ENCODE results near the gene NRDC.
"Not testable (repeated sequence)": the region's sequence is repeated elsewhere in the genome, so short reads cannot be mapped to it uniquely, and the experiment has no call there.

NRDC gene

GRCh38 chr1:51873270-51873669 is 5.3 kb downstream of the NRDC start:
- ATAC-seq (replicated peaks; ENCODE audit: extremely low read depth, poor library complexity, severe bottlenecking); H3K27me3 Mint-ChIP-seq; H3K4me3 Mint-ChIP-seq; H3K9me3 Mint-ChIP-seq; DNase-seq (ENCODE audit: low spot score in 2 of 2); H3K27ac Mint-ChIP-seq (ENCODE audit: low read depth): not testable (repeated sequence)
- peaks cover 45% of the 10 kb centered on the region for H3K4me1 Mint-ChIP-seq
- H3K36me3 Mint-ChIP-seq (ENCODE audit: insufficient read depth), result peaks cover 16% of the 10 kb centered on the region

- no peaks in the 10 kb centered on the region for H3K27me3 Mint-ChIP-seq
- H3K27ac Mint-ChIP-seq (ENCODE audit: low read depth), result peak overlapping the region; percentile 43
- ATAC-seq (replicated peaks; ENCODE audit: extremely low read depth, poor library complexity, severe bottlenecking), result no peak
- peaks cover 13% of the 10 kb centered on the region for H3K36me3 Mint-ChIP-seq (ENCODE audit: insufficient read depth)
- peak overlapping the region; percentile 31 for H3K4me3 Mint-ChIP-seq
- H3K9me3 Mint-ChIP-seq, result no peaks in the 10 kb centered on the region
- peaks cover 61% of the 10 kb centered on the region for H3K4me1 Mint-ChIP-seq
- DNase-seq (ENCODE audit: low spot score in 2 of 2), result no peak
Observed at GRCh38 chr1:51871351-51871975, 7.1 kb downstream of the NRDC start.

DNA sequence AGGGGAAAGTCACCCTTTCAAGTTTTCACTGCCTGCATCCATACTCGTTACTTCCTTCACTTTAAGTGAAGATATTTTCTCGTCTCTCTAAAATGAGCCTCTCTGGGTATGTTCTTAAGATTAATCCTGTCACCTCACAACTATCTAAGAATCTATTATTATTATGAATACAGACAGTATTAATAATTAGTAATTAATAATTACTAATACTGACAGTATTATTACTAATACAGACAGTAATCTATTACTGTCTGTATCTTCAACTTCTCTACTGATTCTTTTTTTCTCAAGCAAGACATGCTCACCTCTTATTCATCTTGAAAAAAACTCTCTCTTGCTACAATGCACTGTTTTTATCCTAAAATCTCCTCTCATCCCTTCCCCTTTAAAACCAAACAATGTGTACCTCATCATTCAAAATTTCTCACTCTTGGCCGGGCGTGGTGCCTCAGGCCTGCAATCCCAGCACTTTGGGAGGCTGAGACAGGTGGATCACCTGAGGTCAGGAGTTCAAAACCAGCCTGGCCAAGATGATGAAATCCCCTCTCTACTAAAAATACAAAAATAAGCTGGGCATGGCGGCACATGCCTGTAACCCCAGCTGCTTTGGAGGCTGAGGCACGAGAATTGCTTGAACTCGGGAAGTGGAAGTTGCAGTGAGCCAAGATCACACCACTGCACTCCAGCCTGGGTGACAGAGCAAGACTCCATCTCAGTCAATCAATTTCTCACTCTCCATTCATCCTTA is 7.8 kb downstream of the NRDC start:
- DNase-seq (ENCODE audit: low spot score in 2 of 2) (no peak), ATAC-seq (replicated peaks; ENCODE audit: extremely low read depth, poor library complexity, severe bottlenecking) (no peak)
- Mint-ChIP-seq H3K27me3 (no peaks in the 10 kb centered on the region), H3K4me3 (peak overlapping the region; percentile 31), H3K4me1 (peaks cover 60% of the 10 kb centered on the region), H3K36me3 (ENCODE audit: insufficient read depth) (peaks cover 14% of the 10 kb centered on the region), H3K27ac (ENCODE audit: low read depth) (peak overlapping the region; percentile 43), H3K9me3 (no peaks in the 10 kb centered on the region)

DNA sequence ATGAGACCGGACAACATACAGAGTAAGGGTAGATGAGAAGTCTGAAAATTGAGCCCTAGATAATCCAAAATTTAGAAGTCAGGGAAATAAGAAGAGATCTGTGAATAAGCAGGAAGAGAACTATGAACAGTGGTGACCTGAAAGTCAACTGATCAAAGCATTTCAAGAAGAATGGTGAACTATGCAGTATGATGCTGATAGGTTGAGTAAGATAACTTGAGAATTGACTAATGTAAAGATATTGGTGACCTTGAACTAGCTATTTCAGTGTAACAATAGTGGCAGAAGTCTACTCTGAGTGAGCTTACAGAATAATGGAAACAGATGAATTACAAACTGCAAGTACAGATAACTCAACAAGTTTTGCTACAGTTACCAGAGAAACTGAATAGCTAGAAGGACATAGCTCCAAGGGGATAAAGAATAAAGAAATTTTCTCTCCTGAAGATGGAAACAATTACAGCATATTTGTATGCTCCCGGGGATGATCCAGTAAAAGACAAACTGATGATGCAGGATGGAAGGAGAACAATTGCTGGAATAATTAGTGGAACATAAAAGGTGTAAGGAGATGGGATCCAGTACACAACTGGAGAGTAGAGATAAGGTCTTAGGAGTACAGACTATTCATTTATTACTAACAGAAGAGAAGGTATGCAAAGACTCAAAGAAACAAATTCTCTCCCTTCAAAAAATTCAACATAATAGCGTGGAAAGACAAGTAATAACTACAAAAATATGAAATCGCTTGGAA is 10.9 kb downstream of the NRDC start:
- Mint-ChIP-seq H3K36me3 (ENCODE audit: insufficient read depth) (peaks cover 11% of the 10 kb centered on the region), H3K27ac (ENCODE audit: low read depth) (peak overlapping the region; percentile 30), H3K4me3 (peak overlapping the region; percentile 6), H3K9me3 (no peaks in the 10 kb centered on the region), H3K4me1 (peaks cover 52% of the 10 kb centered on the region), H3K27me3 (no peaks in the 10 kb centered on the region)
- no peak for DNase-seq (ENCODE audit: low spot score in 2 of 2)
- ATAC-seq (replicated peaks; ENCODE audit: extremely low read depth, poor library complexity, severe bottlenecking), result no peak

GRCh38 chr1:51863384-51863783 is 15.1 kb downstream of the NRDC start:
- H3K27me3 Mint-ChIP-seq, result no peaks in the 10 kb centered on the region
- H3K9me3 Mint-ChIP-seq, result no peaks in the 10 kb centered on the region
- DNase-seq (ENCODE audit: low spot score in 2 of 2) (no peak), ATAC-seq (replicated peaks; ENCODE audit: extremely low read depth, poor library complexity, severe bottlenecking) (peak; percentile 77)
- H3K4me3 Mint-ChIP-seq, result no peak overlapping the region
- peaks cover 6% of the 10 kb centered on the region for H3K36me3 Mint-ChIP-seq (ENCODE audit: insufficient read depth)
- H3K27ac Mint-ChIP-seq (ENCODE audit: low read depth), result peak overlapping the region; percentile 51
- H3K4me1 Mint-ChIP-seq, result peaks cover 50% of the 10 kb centered on the region

DNA sequence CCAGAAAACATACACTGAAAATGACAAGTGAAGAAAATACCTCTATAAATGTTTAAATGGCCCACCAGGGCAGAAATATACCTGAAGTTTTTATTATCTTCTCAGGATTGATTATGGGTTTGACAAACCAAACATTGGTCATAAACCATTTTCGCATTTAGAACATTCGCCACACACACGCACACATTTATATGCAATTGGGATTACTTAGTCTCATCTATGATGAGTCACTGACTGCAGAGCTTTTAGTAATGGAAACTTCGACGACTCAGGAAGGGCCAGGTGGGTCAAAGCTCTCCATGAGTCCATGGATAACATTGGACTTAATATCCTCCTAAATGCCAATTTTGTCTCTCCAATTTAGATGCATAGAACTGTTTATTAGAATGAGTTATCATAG is 16.9 kb downstream of the NRDC start:
- ATAC-seq (replicated peaks; ENCODE audit: extremely low read depth, poor library complexity, severe bottlenecking) (no peak), DNase-seq (ENCODE audit: low spot score in 2 of 2) (no peak)
- Mint-ChIP-seq H3K27me3 (no peaks in the 10 kb centered on the region), H3K9me3 (no peaks in the 10 kb centered on the region), H3K4me1 (peaks cover 33% of the 10 kb centered on the region), H3K36me3 (ENCODE audit: insufficient read depth) (peaks cover 6% of the 10 kb centered on the region), H3K4me3 (no peak overlapping the region), H3K27ac (ENCODE audit: low read depth) (no peak overlapping the region)

GRCh38 chr1:51859735-51860134 is 18.8 kb downstream of the NRDC start:
- DNase-seq (ENCODE audit: low spot score in 2 of 2) (no peak), ATAC-seq (replicated peaks; ENCODE audit: extremely low read depth, poor library complexity, severe bottlenecking) (no peak)
- H3K27me3 Mint-ChIP-seq, result no peaks in the 10 kb centered on the region
- no peak overlapping the region for H3K27ac Mint-ChIP-seq (ENCODE audit: low read depth)
- peaks cover 8% of the 10 kb centered on the region for H3K36me3 Mint-ChIP-seq (ENCODE audit: insufficient read depth)
- no peak overlapping the region for H3K4me3 Mint-ChIP-seq
- H3K9me3 Mint-ChIP-seq, result no peaks in the 10 kb centered on the region
- peaks cover 33% of the 10 kb centered on the region for H3K4me1 Mint-ChIP-seq

DNA sequence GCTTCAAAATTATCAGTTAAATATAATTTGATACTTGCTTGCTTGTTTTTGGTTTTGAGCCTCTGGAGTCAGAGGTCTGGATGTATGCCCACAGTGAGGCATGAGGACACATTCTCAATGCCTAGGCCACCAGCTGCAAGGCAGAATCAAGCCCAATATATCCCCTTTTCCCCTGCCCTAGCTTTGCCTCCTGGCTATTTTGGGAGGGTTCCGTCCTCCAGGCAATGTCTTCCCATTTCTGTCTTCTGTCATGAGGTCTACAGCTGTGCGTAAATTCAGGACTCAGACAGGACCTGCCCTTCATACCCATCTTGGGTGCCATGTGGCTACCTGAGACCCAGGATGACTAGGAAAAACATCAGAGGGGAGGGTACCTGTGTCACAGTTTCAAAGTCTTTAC is 19.2 kb downstream of the NRDC start:
- Mint-ChIP-seq H3K9me3 (no peaks in the 10 kb centered on the region), H3K4me3 (no peak overlapping the region), H3K4me1 (peaks cover 33% of the 10 kb centered on the region), H3K36me3 (ENCODE audit: insufficient read depth) (peaks cover 9% of the 10 kb centered on the region), H3K27ac (ENCODE audit: low read depth) (peak overlapping the region; percentile 44), H3K27me3 (no peaks in the 10 kb centered on the region)
- no peak for ATAC-seq (replicated peaks; ENCODE audit: extremely low read depth, poor library complexity, severe bottlenecking)
- no peak for DNase-seq (ENCODE audit: low spot score in 2 of 2)

DNA sequence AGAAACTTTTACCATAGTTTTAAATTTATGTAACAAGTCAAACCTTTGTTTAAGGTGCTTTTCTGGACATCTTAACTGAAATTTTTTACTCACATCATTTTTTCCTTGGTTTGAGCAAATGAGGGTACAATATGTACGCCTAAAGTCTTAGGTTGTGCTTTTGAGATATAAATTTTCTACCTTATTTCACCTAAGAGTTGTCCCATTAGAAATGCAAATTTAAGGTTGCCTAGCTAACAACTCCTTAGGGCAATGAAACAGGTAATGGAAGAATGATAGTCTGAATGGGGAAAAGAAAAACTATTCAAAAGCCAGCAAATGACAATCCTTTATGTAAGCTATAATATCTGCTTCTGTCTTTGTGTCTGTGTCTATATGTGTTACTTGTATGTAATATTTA is 19.6 kb downstream of the NRDC start:
- ATAC-seq (replicated peaks; ENCODE audit: extremely low read depth, poor library complexity, severe bottlenecking), result no peak
- peaks cover 9% of the 10 kb centered on the region for H3K36me3 Mint-ChIP-seq (ENCODE audit: insufficient read depth)
- peak overlapping the region; percentile 44 for H3K27ac Mint-ChIP-seq (ENCODE audit: low read depth)
- DNase-seq (ENCODE audit: low spot score in 2 of 2), result no peak
- peaks cover 32% of the 10 kb centered on the region for H3K4me1 Mint-ChIP-seq
- no peak overlapping the region for H3K4me3 Mint-ChIP-seq
- H3K27me3 Mint-ChIP-seq, result no peaks in the 10 kb centered on the region
- no peaks in the 10 kb centered on the region for H3K9me3 Mint-ChIP-seq

DNA sequence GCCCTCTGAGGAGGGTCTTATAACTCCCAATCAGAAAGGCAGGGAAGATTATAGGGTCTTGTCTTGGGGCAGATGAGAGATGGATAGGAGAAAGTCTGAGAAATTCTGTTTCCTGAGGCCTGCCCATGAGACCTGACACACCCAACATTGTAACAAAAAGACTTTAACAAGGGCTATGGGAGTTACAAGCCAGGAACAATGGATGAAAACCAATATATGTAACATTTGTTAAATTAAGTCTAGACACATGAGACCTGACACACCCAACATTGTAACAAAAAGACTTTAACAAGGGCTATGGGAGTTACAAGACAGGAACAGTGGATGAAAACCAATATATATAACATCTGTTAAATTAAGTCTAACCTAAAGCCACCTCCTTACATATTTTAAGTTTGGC is 21.8 kb downstream of the NRDC start:
- H3K27ac Mint-ChIP-seq (ENCODE audit: low read depth), result no peak overlapping the region

GRCh38 chr1:51855624-51856023 is 22.9 kb downstream of the NRDC start:
- Mint-ChIP-seq H3K36me3 (ENCODE audit: insufficient read depth) (peaks cover 4% of the 10 kb centered on the region), H3K27ac (ENCODE audit: low read depth) (no peak overlapping the region), H3K4me1 (peaks cover 22% of the 10 kb centered on the region), H3K4me3 (no peak overlapping the region), H3K9me3 (no peaks in the 10 kb centered on the region), H3K27me3 (no peaks in the 10 kb centered on the region)
- DNase-seq (ENCODE audit: low spot score in 2 of 2) (no peak), ATAC-seq (replicated peaks; ENCODE audit: extremely low read depth, poor library complexity, severe bottlenecking) (no peak)

More for the DNA sequence above, 21.8 kb downstream of the NRDC start:
- ATAC-seq (replicated peaks; ENCODE audit: extremely low read depth, poor library complexity, severe bottlenecking) (no peak), DNase-seq (ENCODE audit: low spot score in 2 of 2) (no peak)
- H3K27me3 Mint-ChIP-seq, result no peaks in the 10 kb centered on the region
- no peak overlapping the region for H3K4me3 Mint-ChIP-seq
- peaks cover 4% of the 10 kb centered on the region for H3K36me3 Mint-ChIP-seq (ENCODE audit: insufficient read depth)
- H3K4me1 Mint-ChIP-seq, result peaks cover 23% of the 10 kb centered on the region
- H3K9me3 Mint-ChIP-seq, result no peaks in the 10 kb centered on the region

DNA sequence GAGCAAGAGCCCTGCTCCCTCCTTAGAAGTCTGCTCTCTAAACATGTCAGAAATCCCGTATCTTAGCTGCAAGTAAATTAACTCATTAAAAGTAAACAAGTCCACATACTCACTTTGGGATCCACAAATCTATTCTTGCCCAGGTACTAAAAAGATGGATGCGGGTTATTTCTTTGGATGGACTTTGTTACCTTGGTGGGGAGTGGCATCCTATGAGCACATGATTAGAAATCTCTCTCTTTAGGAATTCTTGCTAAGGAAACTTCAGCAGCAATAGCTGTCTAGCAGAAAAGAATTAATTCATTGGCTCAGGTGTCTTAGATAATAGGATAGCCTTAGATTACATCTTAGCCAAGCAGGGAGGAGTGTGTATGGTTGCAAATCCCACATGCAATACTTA is 25.2 kb downstream of the NRDC start:
- ATAC-seq (replicated peaks; ENCODE audit: extremely low read depth, poor library complexity, severe bottlenecking), result no peak
- Mint-ChIP-seq H3K27me3 (no peaks in the 10 kb centered on the region), H3K9me3 (no peaks in the 10 kb centered on the region), H3K36me3 (ENCODE audit: insufficient read depth) (peaks cover 6% of the 10 kb centered on the region), H3K27ac (ENCODE audit: low read depth) (no peak overlapping the region), H3K4me3 (no peak overlapping the region), H3K4me1 (peaks cover 8% of the 10 kb centered on the region)
- DNase-seq (ENCODE audit: low spot score in 2 of 2), result no peak

All from central memory CD8-positive, alpha-beta T cell (primary cell).